Tibial nerve (tissue), 4 donors: ENCODE measurements around the gene POU2F2. TPM values are rescaled to one million over a fixed set of nuclear protein-coding genes. Genes with fewer than 3 reads are reported as not detected.

Source experiments
- DNase-seq, 2 donors: peaks; one replicate each; pipeline ENCODE4 v3.0.0-alpha.2; 2019; ENCODE audit warnings: low spot score in 2 of 2
- H3K27ac ChIP-seq, 4 donors: fragments of 200-600 bp; sonication (generic) in 3 of 4; one replicate each; pipeline ENCODE4 v1.5.1; 2017 to 2019; ENCODE audit warnings: mild to moderate bottlenecking in 1 of 4
- H3K27me3 ChIP-seq, 2 donors: fragments of 200-600 bp; sonication (generic) in 1 of 2; one replicate each; pipeline versions ENCODE4 v1.5.1 to v1.6.0; 2017 to 2019
- H3K36me3 ChIP-seq, 3 donors: fragments of 200-600 bp; sonication (generic); one replicate each; pipeline ENCODE4 v1.5.1; 2018 to 2019
- H3K4me1 ChIP-seq, 4 donors: fragments of 200-600 bp; sonication (generic) in 3 of 4; one replicate each; pipeline ENCODE4 v1.5.1; 2017 to 2019
- H3K4me3 ChIP-seq, 4 donors: fragments of 200-600 bp; sonication (generic) in 3 of 4; one replicate each; pipeline ENCODE4 v1.5.1; 2017 to 2019; ENCODE audit warnings: mild to moderate bottlenecking in 1 of 4, moderate library complexity in 1 of 4
- H3K9me3 ChIP-seq, 4 donors: fragments of 200-600 bp; sonication (generic) in 3 of 4; one replicate each; pipeline ENCODE4 v1.5.1; 2017 to 2019
- CTCF ChIP-seq, 5 experiments: fragments of 200-600 bp in 3 of 5; fragments of 450-650 bp in 2 of 5; sonication (generic) in 3 of 5; IDR thresholded peaks; one replicate each; pipeline ENCODE4 v1.5.1; 2016 to 2019; ENCODE audit warnings: antibody characterized with exemption in 5 of 5, mild to moderate bottlenecking in 3 of 5, moderate library complexity in 2 of 5
- EP300 ChIP-seq, 2 donors: sonication (generic); formaldehyde crosslinking; IDR thresholded peaks; one replicate each; pipeline ENCODE4 v1.6.1; 2017; ENCODE audit warnings: antibody characterized with exemption in 2 of 2, mild to moderate bottlenecking in 1 of 2
- POLR2A ChIP-seq, 2 donors: fragments of 450-650 bp; IDR thresholded peaks; one replicate each; pipeline ENCODE4 v1.6.1; 2017; ENCODE audit warnings: antibody characterized with exemption in 2 of 2, mild to moderate bottlenecking in 2 of 2, moderate library complexity in 2 of 2
- WGBS, 2 donors: methylation state at CpG; one replicate each; pipeline ENCODE4 v1.1.5; 2018; 5-methylcytosine and 5-hydroxymethylcytosine counted together
- total RNA-seq, 4 donors: library from RNA; depleted of rRNA; stranded (reverse); fragments of >200 nt; gene quantifications; one replicate each; pipeline ENCODE4 v1.1.0, GENCODE V29; 2016

POU2F2 gene
- total RNA-seq, 4 donors from 2014 or later = 0.21 to 6.0 (median 0.51) TPM

DNA sequence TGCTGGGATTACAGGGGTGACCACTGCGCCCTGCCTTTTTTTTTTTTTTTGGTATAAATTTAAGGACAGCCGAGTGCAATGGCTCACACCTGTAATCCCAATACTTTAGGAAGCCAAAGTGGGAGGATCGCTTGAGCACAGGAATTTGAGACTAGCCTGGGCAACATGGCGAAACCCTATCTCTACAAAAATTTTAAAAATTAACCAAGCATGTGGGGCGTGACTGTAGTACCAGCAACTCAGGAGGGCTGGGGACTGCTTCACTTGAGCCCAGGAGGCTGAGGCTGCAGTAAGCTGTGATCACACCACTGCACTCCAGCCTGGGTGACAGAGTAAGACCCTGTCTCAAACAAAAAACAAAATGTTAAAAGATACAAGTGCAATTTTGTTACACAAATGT is 34.8 kb downstream of the POU2F2 start:
- peaks cover 0 to 25% of the 10 kb centered on the region in 2 donors for H3K27me3 ChIP-seq
- H3K4me3 ChIP-seq = no peak overlapping the region
- no peaks in the 10 kb centered on the region for H3K36me3 ChIP-seq
- no peak for TF ChIP-seq EP300 (IDR thresholded peaks at IDR 0.05)
- TF ChIP-seq POLR2A (IDR thresholded peaks at IDR 0.05) = no peak
- no peak for TF ChIP-seq CTCF (IDR thresholded peaks at IDR 0.05)
- 92 to 93% methylated on average over 5 of the region's 5 CpGs for WGBS, 2 donors
- H3K9me3 ChIP-seq = no peaks in the 10 kb centered on the region
- H3K4me1 ChIP-seq = peaks cover 0 to 8% (median 0%) of the 10 kb centered on the region in 4 donors
- H3K27ac ChIP-seq = no peak overlapping the region
- DNase-seq = no peak

DNA sequence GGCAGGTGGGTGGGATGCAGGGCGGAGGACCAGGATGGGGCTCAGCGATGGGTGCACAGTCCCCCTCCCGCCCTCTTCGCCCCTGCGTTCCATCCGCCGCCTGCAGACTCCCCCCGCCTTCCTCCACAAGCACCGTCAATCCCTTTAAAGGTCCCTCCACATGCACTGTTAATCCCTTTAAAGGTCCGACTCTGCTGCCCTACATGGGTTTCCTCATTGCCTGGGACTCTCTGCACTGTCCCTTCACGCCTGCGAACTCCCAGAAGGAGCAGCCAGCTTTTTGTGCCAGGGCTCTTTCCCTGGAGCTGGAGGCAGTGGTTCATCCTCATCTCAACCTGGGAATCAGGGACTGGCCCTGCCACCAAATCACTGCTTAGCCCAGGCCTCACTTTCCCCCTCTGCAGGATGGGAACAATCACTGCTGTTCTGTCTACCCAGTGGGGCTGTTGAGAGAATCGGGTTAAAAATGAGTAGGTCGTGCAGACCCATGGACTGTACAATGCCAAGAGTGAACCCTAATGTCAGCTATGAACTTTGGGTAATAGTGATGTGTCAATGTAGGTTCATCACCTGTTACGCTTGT is 35.9 kb downstream of the POU2F2 start:
- DNase-seq = no peak
- no peaks in the 10 kb centered on the region for H3K36me3 ChIP-seq
- no peaks in the 10 kb centered on the region for H3K9me3 ChIP-seq
- 34 to 47% methylated on average over 15 of the region's 15 CpGs for WGBS, 2 donors
- peaks cover 0 to 16% (median 0%) of the 10 kb centered on the region in 4 donors for H3K4me1 ChIP-seq
- H3K27ac ChIP-seq = no peak overlapping the region
- no peak for TF ChIP-seq POLR2A (IDR thresholded peaks at IDR 0.05)
- TF ChIP-seq EP300 (IDR thresholded peaks at IDR 0.05) = no peak
- TF ChIP-seq CTCF (IDR thresholded peaks at IDR 0.05) = no peak
- H3K4me3 ChIP-seq = no peak overlapping the region
- H3K27me3 ChIP-seq = peaks cover 0 to 25% of the 10 kb centered on the region in 2 donors

- Histone ChIP-seq H3K27me3 (peaks cover 0 to 25% of the 10 kb centered on the region in 2 donors), H3K9me3 (no peaks in the 10 kb centered on the region), H3K4me1 (peaks cover 0 to 16% (median 0%) of the 10 kb centered on the region in 4 donors), H3K27ac (no peak overlapping the region), H3K4me3 (no peak overlapping the region), H3K36me3 (no peaks in the 10 kb centered on the region)
- WGBS, 2 donors = 17 to 18% methylated on average over 19 to 21 of the region's 28 CpGs
- no peak for TF ChIP-seq EP300 (IDR thresholded peaks at IDR 0.05)
- TF ChIP-seq CTCF (IDR thresholded peaks at IDR 0.05) = no peak
- TF ChIP-seq POLR2A (IDR thresholded peaks at IDR 0.05) = no peak
- no peak for DNase-seq
Observed at GRCh38 chr19:42095814-42096230, 36.4 kb downstream of the POU2F2 start.

GRCh38 chr19:42095142-42095813 is 37.0 kb downstream of the POU2F2 start:
- H3K9me3 ChIP-seq = no peaks in the 10 kb centered on the region
- H3K27ac ChIP-seq = no peak overlapping the region
- H3K27me3 ChIP-seq = peaks cover 0 to 25% of the 10 kb centered on the region in 2 donors
- TF ChIP-seq POLR2A (IDR thresholded peaks at IDR 0.05) = no peak
- no peak for TF ChIP-seq EP300 (IDR thresholded peaks at IDR 0.05)
- TF ChIP-seq CTCF (IDR thresholded peaks at IDR 0.05) = no peak
- no peaks in the 10 kb centered on the region for H3K36me3 ChIP-seq
- H3K4me3 ChIP-seq = no peak overlapping the region
- 77 to 80% methylated on average over 20 to 32 of the region's 36 CpGs for WGBS, 2 donors
- DNase-seq = no peak
- peaks cover 0 to 16% (median 0%) of the 10 kb centered on the region in 4 donors for H3K4me1 ChIP-seq

GRCh38 chr19:42093926-42094325 is 38.3 kb downstream of the POU2F2 start:
- 23 to 24% methylated on average over 4 of the region's 4 CpGs for WGBS, 2 donors
- no peak overlapping the region for H3K27ac ChIP-seq
- H3K9me3 ChIP-seq = no peaks in the 10 kb centered on the region
- DNase-seq = no peak
- no peak overlapping the region for H3K4me3 ChIP-seq
- no peak for TF ChIP-seq CTCF (IDR thresholded peaks at IDR 0.05)
- no peak for TF ChIP-seq EP300 (IDR thresholded peaks at IDR 0.05)
- no peak for TF ChIP-seq POLR2A (IDR thresholded peaks at IDR 0.05)
- H3K4me1 ChIP-seq = peaks cover 0 to 22% (median under 1%) of the 10 kb centered on the region in 4 donors
- no peaks in the 10 kb centered on the region for H3K36me3 ChIP-seq
- peaks cover 0 to 25% of the 10 kb centered on the region in 2 donors for H3K27me3 ChIP-seq
